Activated CD4-positive, alpha-beta memory T cell treated with anti-CD3 and anti-CD28 coated beads for 36 hours (primary cell): Measurements from ENCODE around the gene CD52. TPM values are rescaled to one million over a fixed set of nuclear protein-coding genes. Genes with fewer than 3 reads are reported as not detected.
"Not testable (repeated sequence)": the region's sequence is repeated elsewhere in the genome, so short reads cannot be mapped to it uniquely, and the experiment has no call there.

Source experiments
- CTCF ChIA-PET: fragments of 350-600 bp; sonication (Branson Sonifier 250); formaldehyde crosslinking; loops from one replicate; lab custom pipeline; 2021; ENCODE audit warnings: antibody characterized with exemption, inconsistent platforms; lab: Charles Lee
- POLR2A ChIA-PET: fragments of 350-600 bp; sonication (Branson Sonifier 250); formaldehyde crosslinking; loops from one replicate; lab custom pipeline; 2021; ENCODE audit warnings: antibody characterized with exemption; lab: Charles Lee
- DNase-seq: peaks from one replicate; pipeline ENCODE4 v3.0.0-alpha.2; 2020
- H3K27ac Mint-ChIP-seq: one replicate; pipeline ENCODE4 v1.8.0; 2021; ENCODE audit warnings: mixed read lengths
- H3K27me3 Mint-ChIP-seq: one replicate; pipeline ENCODE4 v1.8.0; 2021; ENCODE audit warnings: mixed read lengths
- H3K36me3 Mint-ChIP-seq: one replicate; pipeline ENCODE4 v1.8.0; 2021; ENCODE audit warnings: mixed read lengths
- H3K4me1 Mint-ChIP-seq: one replicate; pipeline ENCODE4 v1.8.0; 2021; ENCODE audit warnings: low read depth, mixed read lengths
- H3K4me3 Mint-ChIP-seq: one replicate; pipeline ENCODE4 v1.8.0; 2021; ENCODE audit warnings: mild to moderate bottlenecking, mixed read lengths
- H3K9me3 Mint-ChIP-seq: one replicate; pipeline ENCODE4 v1.8.0; 2021; ENCODE audit warnings: mixed read lengths
- intact Hi-C: fragments of 100-400 bp; cut with micrococcal nuclease; formaldehyde crosslinking; loops from one replicate; pipeline ENCODE4 v1.15.1; 2023
- total RNA-seq, 2 experiments: library from RNA; stranded (reverse); gene quantifications; one replicate each; pipeline ENCODE4 v1.2.3, GENCODE V29; 2021

CD52 gene
- total RNA-seq, 2 experiments from 2014 or later = 261 to 291 TPM

DNA sequence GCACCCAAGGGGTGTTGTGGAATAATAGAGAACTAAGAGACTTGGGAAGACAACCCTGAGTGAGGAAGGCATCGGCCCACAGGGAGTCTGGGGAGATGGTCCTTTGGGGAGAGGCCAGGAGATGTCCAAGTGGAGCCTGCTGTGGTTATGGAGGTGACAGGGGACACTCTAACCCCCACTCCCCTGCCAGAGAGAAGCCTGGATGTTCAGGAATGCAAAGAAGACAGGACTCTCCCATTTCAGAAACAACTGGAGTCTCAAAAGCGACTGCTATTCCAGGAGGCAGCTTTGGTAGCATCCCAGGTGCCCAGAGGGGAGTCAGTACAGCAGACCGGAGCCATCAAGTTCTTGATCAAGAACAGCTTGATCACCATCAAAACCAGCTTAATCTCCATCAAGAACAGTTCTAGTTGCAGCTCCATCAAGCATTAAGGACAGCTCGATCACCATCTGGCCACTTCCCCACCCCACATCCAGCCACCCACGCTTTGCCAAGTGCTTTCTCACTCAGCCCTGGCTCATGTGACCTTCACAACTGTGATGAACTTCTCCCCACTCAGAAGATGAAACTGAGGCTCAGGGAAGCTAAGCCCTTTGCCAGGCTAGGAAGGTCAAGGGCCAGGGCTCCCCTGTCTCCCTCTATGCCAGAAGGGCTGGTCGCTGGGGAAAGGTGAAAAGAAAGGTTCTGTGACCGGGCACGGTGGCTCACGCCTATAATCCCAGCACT lies 743 bp downstream of the CD52 start:
- Mint-ChIP-seq H3K4me3 (peak overlapping the region; percentile 91), H3K9me3 (no peaks in the 10 kb centered on the region), H3K36me3 (peaks cover 25% of the 10 kb centered on the region), H3K27ac (peak overlapping the region; percentile 91), H3K4me1 (peaks cover 59% of the 10 kb centered on the region), H3K27me3 (no peaks in the 10 kb centered on the region)
- intact Hi-C loops = loop anchor here (1.0 to 10.0 kb wide), 2 partner anchors 10 to 226 kb away; no protein-coding TSS in a partner anchor
- DNase-seq = peak; percentile 82
- ChIA-PET CTCF (interaction anchor here (0.8 to 23.7 kb wide), 9 partner anchors 11 to 174 kb away, joined by 3 to 886 read pairs (median 12); partner anchors contain the start of genes C1orf232, CEP85, SH3BGRL3 and UBXN11), POLR2A (interaction anchor here (0.9 to 7.0 kb wide), 7 partner anchors 9 to 84 kb away, joined by 3 to 100 read pairs (median 10); partner anchors contain the start of genes CEP85, SH3BGRL3 and UBXN11)

DNA sequence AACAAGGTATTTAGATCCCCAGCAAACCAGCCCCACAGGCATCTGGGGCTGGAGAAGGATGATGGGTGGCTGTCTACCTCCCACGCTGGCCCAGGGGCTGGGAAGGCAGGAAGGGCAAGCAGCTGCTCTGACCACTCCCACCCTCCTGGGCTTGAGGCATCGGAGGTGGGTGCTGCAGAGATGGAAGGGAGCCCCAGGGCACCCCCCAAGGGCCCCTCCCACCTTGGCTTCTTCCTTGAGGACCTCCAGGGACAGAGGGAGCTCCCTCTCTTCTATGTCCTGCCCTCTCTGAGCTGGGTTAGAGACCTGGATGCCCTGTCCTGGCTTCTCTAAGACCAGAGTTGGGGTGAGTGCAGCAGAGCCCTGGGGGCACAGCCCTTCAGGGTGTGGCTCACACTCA lies 3.1 kb downstream of the CD52 start:
- Mint-ChIP-seq H3K9me3 (no peaks in the 10 kb centered on the region), H3K4me3 (peak overlapping the region; percentile 77), H3K27ac (peak overlapping the region; percentile 91), H3K27me3 (no peaks in the 10 kb centered on the region), H3K36me3 (peaks cover 25% of the 10 kb centered on the region), H3K4me1 (peaks cover 40% of the 10 kb centered on the region)
- intact Hi-C loops = loop anchor here (1.0 to 5.0 kb wide), 7 partner anchors 33 to 214 kb away; partner anchors contain the start of genes C1orf232, CEP85 and ZNF593
- ChIA-PET CTCF (interaction anchor here (0.6 to 23.7 kb wide), 19 partner anchors 10 to 182 kb away, joined by 3 to 886 read pairs (median 7); partner anchors contain the start of genes C1orf232, CEP85, SH3BGRL3 and UBXN11), POLR2A (interaction anchor here (1.3 to 6.0 kb wide), 5 partner anchors 13 to 45 kb away, joined by 3 to 40 read pairs (median 15); partner anchors contain the start of gene UBXN11)
- no peak for DNase-seq

DNA sequence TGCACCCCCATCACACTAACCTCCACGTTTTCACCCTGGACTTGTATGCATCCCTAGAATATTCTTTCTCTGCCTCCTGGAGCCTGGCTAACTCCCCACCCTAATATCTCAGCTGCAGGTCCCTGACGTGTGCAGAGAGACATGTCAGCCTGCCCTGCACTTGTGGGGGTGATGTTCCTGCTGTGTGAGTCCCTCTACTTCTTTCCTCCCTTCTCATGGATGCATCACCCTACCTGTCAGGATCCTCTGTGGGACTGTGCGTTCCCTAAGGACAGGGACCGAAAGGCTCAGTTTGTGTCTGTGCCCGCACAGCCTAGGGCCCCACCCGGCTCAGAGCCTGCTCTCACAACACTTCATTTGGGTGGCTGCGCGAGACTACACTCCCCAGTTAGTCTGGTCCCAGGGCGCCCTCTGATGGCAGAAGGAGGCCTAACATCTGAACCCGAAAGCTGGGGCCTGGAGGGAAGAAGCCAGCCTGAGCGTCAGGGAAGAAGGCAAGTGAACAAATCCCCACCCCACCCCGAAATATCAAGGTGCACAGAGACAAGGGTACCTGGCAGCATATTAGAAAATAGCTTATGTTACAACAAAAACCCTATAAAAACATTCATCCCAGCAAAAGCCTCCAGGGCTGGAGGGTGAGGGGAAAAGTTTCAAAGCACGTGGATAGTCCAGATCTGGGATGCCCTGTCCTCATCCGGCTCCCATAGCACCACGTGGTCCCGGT lies 3.7 kb downstream of the CD52 start:
- Mint-ChIP-seq H3K36me3 (peaks cover 25% of the 10 kb centered on the region), H3K27ac (peak overlapping the region; percentile 91), H3K4me1 (peaks cover 34% of the 10 kb centered on the region), H3K27me3 (no peaks in the 10 kb centered on the region), H3K4me3 (peak overlapping the region; percentile 77), H3K9me3 (no peaks in the 10 kb centered on the region)
- peak; percentile 97 for DNase-seq
- CTCF ChIA-PET = interaction anchor here (0.6 to 23.7 kb wide), 38 partner anchors 10 to 206 kb away, joined by 3 to 886 read pairs (median 4); partner anchors contain the start of genes C1orf232, CEP85, DHDDS and SH3BGRL3
- POLR2A ChIA-PET = interaction anchor here (0.9 to 6.0 kb wide), 7 partner anchors 14 to 87 kb away, joined by 3 to 40 read pairs (median 6); partner anchors contain the start of genes CEP85, SH3BGRL3 and UBXN11
- intact Hi-C loops = loop anchor here (1.0 to 5.0 kb wide), 7 partner anchors 33 to 214 kb away; partner anchors contain the start of genes C1orf232, CEP85 and ZNF593

DNA sequence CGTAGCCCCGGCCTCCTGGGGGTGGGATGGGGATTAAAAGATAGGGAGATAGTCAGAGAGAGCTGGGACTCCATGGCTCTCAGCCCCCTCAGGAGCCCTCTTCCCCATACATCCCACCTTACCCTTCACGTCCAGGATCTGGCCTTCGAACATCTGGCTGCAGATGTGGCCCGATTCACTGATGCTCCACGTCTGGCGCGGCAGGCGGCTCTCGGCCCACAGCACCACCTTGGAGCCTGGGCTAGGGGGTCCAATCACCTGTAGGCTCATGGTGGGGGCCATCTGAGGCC lies 4.2 kb downstream of the CD52 start:
- Mint-ChIP-seq H3K36me3 (peaks cover 25% of the 10 kb centered on the region), H3K27me3 (no peaks in the 10 kb centered on the region), H3K27ac (peak overlapping the region; percentile 51), H3K9me3 (no peaks in the 10 kb centered on the region), H3K4me3 (no peak overlapping the region), H3K4me1 (peaks cover 31% of the 10 kb centered on the region)
- ChIA-PET POLR2A (interaction anchor here (0.9 to 6.0 kb wide), 7 partner anchors 14 to 88 kb away, joined by 3 to 40 read pairs (median 6); partner anchors contain the start of genes CEP85, SH3BGRL3 and UBXN11), CTCF (interaction anchor here (0.6 to 23.7 kb wide), 36 partner anchors 9 to 206 kb away, joined by 3 to 886 read pairs (median 4); partner anchors contain the start of genes C1orf232, CEP85, DHDDS and SH3BGRL3)
- DNase-seq = no peak
- intact Hi-C loops = loop anchor here (5.0 kb wide), 2 partner anchors 155 to 215 kb away; partner anchors contain the start of genes C1orf232 and ZNF593

DNA sequence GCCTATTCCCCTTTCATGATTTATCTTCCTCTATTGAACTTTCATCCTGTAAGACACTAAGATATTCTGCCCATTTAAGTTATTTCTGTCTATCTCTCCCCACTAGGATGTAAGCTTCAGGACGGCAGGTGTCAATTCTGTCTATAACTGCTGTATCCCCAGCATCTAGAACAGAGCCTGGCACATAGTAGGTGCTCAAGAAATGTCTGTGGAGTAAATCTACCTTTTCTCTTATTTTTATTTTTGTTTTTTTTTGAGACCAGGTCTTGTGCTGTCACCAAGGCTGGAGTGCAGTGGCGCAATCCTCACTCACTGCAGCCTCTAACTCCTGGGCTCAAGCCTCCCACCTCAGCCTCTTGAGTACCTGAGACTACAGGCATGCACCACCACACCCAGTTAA lies 5.6 kb downstream of the CD52 start:
- no peak overlapping the region for H3K27ac Mint-ChIP-seq

DNA sequence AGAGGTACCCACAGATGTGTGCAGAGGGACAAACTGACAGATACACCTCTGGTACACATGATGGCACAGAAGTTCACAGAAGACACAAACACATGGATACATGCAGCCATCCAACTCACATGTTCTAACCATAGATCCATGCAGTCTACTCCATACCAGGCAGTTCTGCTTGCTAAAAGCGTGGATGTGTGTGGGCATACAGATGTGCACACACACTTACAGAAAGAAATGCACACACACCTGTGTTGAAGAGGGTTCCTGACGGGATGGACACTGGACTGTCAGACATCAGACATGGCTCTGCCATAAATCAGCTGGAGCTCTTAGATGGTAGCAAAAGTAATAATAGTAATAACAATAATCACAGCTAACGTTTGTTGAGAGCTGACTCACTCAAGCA lies 6.8 kb downstream of the CD52 start:
- CTCF ChIA-PET = interaction anchor here (1.1 to 23.7 kb wide), 2 partner anchors 45 to 91 kb away, joined by 5 to 886 read pairs; partner anchors contain the start of genes CEP85 and SH3BGRL3
- Mint-ChIP-seq H3K4me3 (no peak overlapping the region), H3K4me1 (peaks cover 20% of the 10 kb centered on the region), H3K27me3 (no peaks in the 10 kb centered on the region), H3K27ac (peak overlapping the region; percentile 36), H3K9me3 (no peaks in the 10 kb centered on the region), H3K36me3 (peaks cover 20% of the 10 kb centered on the region)
- intact Hi-C loops = loop anchor here (5.0 kb wide), 2 partner anchors 157 to 217 kb away; partner anchors contain the start of genes C1orf232 and ZNF593
- POLR2A ChIA-PET = no interaction called here
- no peak for DNase-seq

More for the DNA sequence above, 5.6 kb downstream of the CD52 start:
- Mint-ChIP-seq H3K4me3 (no peak overlapping the region), H3K4me1 (peaks cover 20% of the 10 kb centered on the region), H3K9me3 (no peaks in the 10 kb centered on the region), H3K36me3 (peaks cover 23% of the 10 kb centered on the region), H3K27me3 (no peaks in the 10 kb centered on the region)
- intact Hi-C loops = loop anchor here (5.0 kb wide), 2 partner anchors 156 to 216 kb away; partner anchors contain the start of genes C1orf232 and ZNF593
- ChIA-PET POLR2A (interaction anchor here (0.7 to 6.0 kb wide), 3 partner anchors 36 to 618 kb away, joined by 4 to 40 read pairs (median 5); no protein-coding TSS in a partner anchor), CTCF (interaction anchor here (1.0 to 23.7 kb wide), 5 partner anchors 36 to 94 kb away, joined by 3 to 886 read pairs (median 12); partner anchors contain the start of genes CEP85 and SH3BGRL3)
- no peak for DNase-seq

DNA sequence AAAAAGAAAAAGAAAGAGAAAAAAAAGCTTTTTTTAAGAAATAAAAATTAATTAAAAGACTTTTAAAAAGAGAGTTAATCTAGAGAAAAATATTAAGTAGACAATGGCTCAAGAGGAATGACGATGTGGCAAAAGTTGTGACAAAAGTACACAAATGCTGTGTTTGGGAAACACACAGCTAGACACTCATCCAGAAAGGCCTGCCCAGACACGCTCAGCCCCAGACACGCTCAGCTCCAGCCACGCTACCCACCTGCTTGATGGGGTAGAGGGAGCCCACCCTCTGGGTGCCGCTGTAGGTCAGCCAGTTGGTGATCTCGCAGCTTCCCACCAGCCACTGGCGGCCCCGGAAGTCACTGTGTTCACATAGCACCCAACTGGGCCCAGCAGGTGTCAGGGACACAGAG lies 10.2 kb downstream of the CD52 start:
- no peaks in the 10 kb centered on the region for H3K27me3 Mint-ChIP-seq
- H3K36me3 Mint-ChIP-seq = peaks cover under 1% of the 10 kb centered on the region
- intact Hi-C loops = no loop called here
- DNase-seq = no peak
- H3K27ac Mint-ChIP-seq = no peak overlapping the region
- no peaks in the 10 kb centered on the region for H3K9me3 Mint-ChIP-seq
- CTCF ChIA-PET = interaction anchor here (23.7 kb wide), 1 partner anchor 48 kb away, joined by 886 read pairs; the partner anchor contains the start of gene SH3BGRL3
- no peaks in the 10 kb centered on the region for H3K4me1 Mint-ChIP-seq
- H3K4me3 Mint-ChIP-seq = no peak overlapping the region
- POLR2A ChIA-PET = no interaction called here

DNA sequence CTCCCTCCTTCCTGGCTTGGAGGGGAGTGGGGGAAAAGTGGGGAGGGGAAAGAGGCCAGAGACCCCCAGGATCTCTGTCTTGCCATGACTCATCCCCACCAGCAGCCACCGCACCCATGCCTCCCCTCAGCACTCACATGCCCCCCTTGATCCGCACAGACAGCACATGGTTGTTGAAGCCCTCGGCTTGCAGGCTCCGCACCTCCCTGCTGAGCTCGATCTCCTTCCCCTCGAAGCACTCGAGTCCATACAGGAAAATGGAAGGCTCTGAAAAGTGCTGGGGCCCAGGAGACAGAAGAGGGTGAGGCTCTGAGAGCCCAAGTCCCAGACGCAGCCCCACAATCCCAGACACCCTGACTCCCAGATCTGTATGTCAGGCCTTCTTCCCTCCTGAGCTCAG lies 10.8 kb downstream of the CD52 start:
- ChIA-PET CTCF (no interaction called here), POLR2A (no interaction called here)
- H3K27me3 Mint-ChIP-seq = no peaks in the 10 kb centered on the region
- H3K9me3 Mint-ChIP-seq = no peaks in the 10 kb centered on the region
- no peak overlapping the region for H3K4me3 Mint-ChIP-seq
- H3K4me1 Mint-ChIP-seq = no peaks in the 10 kb centered on the region
- H3K27ac Mint-ChIP-seq = no peak overlapping the region
- H3K36me3 Mint-ChIP-seq = no peaks in the 10 kb centered on the region
- intact Hi-C loops = no loop called here
- DNase-seq = no peak

DNA sequence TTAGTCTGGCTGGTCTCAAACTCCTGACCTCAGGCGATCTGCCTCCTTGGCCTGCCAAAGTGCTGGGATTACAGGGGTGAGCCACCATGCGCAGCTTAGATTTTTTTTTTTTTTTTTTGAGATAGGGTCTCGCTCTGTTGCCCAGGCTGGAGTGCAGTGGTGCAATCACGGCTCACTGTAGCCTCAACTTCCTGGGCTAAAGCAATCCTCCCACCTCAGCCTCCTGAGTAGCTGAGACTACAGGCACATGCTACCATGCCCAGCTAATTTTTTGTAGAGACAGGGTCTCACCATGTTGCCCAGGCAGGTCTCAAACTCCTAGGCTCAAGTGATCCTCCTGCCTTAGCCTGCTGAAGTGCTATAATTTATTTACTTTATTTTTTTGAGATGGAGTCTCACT lies 11.6 kb downstream of the CD52 start:
- H3K4me3 Mint-ChIP-seq, H3K9me3 Mint-ChIP-seq, H3K27ac Mint-ChIP-seq, intact Hi-C loops, DNase-seq, H3K27me3 Mint-ChIP-seq, H3K4me1 Mint-ChIP-seq, POLR2A ChIA-PET, H3K36me3 Mint-ChIP-seq: not testable (repeated sequence)
- CTCF ChIA-PET = interaction anchor here (0.8 to 1.6 kb wide), 2 partner anchors 88 to 95 kb away, joined by 3 to 4 read pairs; partner anchors contain the start of gene CEP85

DNA sequence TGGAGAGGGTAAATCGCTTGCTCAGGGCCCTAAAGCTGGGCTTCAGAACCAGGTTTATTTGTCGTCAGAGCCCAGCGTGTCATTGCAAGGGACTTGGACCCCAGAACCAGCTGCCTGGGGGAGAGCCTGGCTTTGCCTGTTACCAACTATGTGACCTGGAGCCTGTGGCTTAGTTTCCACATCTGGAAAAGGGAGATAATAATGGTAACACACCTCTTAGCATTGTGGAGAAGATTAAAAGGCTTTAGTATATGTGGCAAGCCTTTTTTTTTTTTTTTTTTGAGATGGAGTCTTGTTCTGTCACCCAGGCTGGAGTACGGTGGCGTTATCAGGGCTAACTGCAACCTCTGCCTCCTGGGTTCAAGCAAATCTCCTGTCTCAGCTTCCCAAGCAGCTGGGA lies 12.5 kb downstream of the CD52 start:
- intact Hi-C loops = no loop called here
- POLR2A ChIA-PET = no interaction called here
- H3K4me3 Mint-ChIP-seq = no peak overlapping the region
- no peaks in the 10 kb centered on the region for H3K27me3 Mint-ChIP-seq
- H3K4me1 Mint-ChIP-seq = peaks cover 3% of the 10 kb centered on the region
- CTCF ChIA-PET = interaction anchor here (0.8 to 3.3 kb wide), 3 partner anchors 8 to 96 kb away, joined by 3 to 10 read pairs (median 4); partner anchors contain the start of gene CEP85
- H3K36me3 Mint-ChIP-seq = no peaks in the 10 kb centered on the region
- no peaks in the 10 kb centered on the region for H3K9me3 Mint-ChIP-seq
- no peak overlapping the region for H3K27ac Mint-ChIP-seq
- DNase-seq = no peak

DNA sequence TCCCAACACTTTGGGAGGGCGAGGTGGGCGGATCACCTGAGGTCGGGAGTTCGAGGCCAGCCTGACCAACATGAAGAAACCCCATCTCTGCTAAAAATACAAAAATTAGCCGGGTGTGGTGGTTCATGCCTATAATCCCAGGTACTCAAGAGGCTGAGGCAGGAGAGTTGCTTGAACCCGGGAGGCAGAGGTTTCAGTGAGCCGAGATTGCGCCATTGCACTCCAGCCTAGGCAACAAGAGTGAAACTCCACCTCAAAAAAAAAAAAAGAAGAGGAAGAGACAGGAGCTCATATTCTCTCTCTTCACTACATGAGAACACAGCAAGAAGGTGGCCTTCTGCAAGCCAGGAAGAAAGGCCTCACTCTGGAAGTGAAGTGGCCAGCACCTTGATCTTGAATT lies 15.6 kb downstream of the CD52 start:
- H3K27ac Mint-ChIP-seq, intact Hi-C loops, DNase-seq, POLR2A ChIA-PET, H3K36me3 Mint-ChIP-seq, H3K4me1 Mint-ChIP-seq, H3K4me3 Mint-ChIP-seq, H3K27me3 Mint-ChIP-seq, H3K9me3 Mint-ChIP-seq: not testable (repeated sequence)
- CTCF ChIA-PET = interaction anchor here (0.6 kb wide), 1 partner anchor 82 kb away, joined by 3 read pairs; no protein-coding TSS in a partner anchor
